Heart right ventricle (tissue), 16 donors: Measurements from ENCODE around the gene NCAPG2. TPM values are rescaled to one million over a fixed set of nuclear protein-coding genes. Genes with fewer than 3 reads are reported as not detected.
"Not testable (repeated sequence)": the region's sequence is repeated elsewhere in the genome, so short reads cannot be mapped to it uniquely, and the experiment has no call there.

Experiments used
- ATAC-seq, 8 donors: fragments of 200-7000 bp; cut with Tn5 transposase; one replicate each; pipeline ENCODE4 v1.9.1; 2020; ENCODE audit warnings: mild to moderate bottlenecking in 8 of 8, moderate library complexity in 8 of 8, moderate number of reproducible peaks in 1 of 8
- DNase-seq, 2 donors: peaks; one replicate each; pipeline ENCODE4 v3.0.0-alpha.2; 2020
- H3K27ac ChIP-seq, 10 donors: fragments of 200-600 bp; sonication (generic) in 2 of 10; one replicate each; pipeline versions ENCODE4 v1.5.0 to v1.8.0; 2020 to 2022; ENCODE audit warnings: mild to moderate bottlenecking in 3 of 10
- H3K27me3 ChIP-seq, 7 donors: fragments of 200-600 bp; one replicate each; pipeline ENCODE4 v1.8.0; 2021 to 2022; ENCODE audit warnings: mild to moderate bottlenecking in 2 of 7
- H3K36me3 ChIP-seq, 9 donors: fragments of 200-600 bp; sonication (generic) in 1 of 9; one replicate each; pipeline versions ENCODE4 v1.5.0 to v1.8.0; 2020 to 2022; ENCODE audit warnings: mild to moderate bottlenecking in 2 of 9
- H3K4me1 ChIP-seq, 9 donors: fragments of 200-600 bp; sonication (generic) in 1 of 9; one replicate each; pipeline versions ENCODE4 v1.5.0 to v1.8.0; 2020 to 2022; ENCODE audit warnings: mild to moderate bottlenecking in 4 of 9
- H3K4me3 ChIP-seq, 10 donors: fragments of 200-600 bp; sonication (generic) in 2 of 10; one replicate each; pipeline versions ENCODE4 v1.5.0 to v1.8.0; 2020 to 2022; ENCODE audit warnings: mild to moderate bottlenecking in 7 of 10, moderate library complexity in 2 of 10
- H3K9me3 ChIP-seq, 11 donors: fragments of 200-600 bp in 10 of 11; sonication (generic) in 2 of 11; one replicate each; pipeline versions ENCODE4 v1.5.0 to v1.8.0; 2013 to 2022; ENCODE audit warnings: mild to moderate bottlenecking in 2 of 11, control low read depth in 1 of 11, moderate library complexity in 1 of 11
- CTCF ChIP-seq, 9 donors: fragments of 200-600 bp; sonication (generic) in 2 of 9; IDR thresholded peaks; one replicate each; pipeline versions ENCODE4 v1.5.0 to v1.8.0; 2021 to 2022; ENCODE audit warnings: antibody characterized with exemption in 9 of 9, mild to moderate bottlenecking in 5 of 9, moderate library complexity in 1 of 9
- whole genome bisulfite sequencing, 2 donors: extraction: QIAGEN DNeasy Blood & Tissue Kit; methylation state at CpG; one replicate each; pipeline ENCODE4 v1.1.7; 2013; ENCODE audit warnings: inconsistent platforms in 1 of 2; 5-methylcytosine and 5-hydroxymethylcytosine counted together
- intact Hi-C, 10 donors: fragments of 100-400 bp; cut with DNase I; formaldehyde crosslinking; loops; one replicate each; pipeline versions ENCODE4 v1.11.1 to v1.14.2; 2022
- polyA plus RNA-seq, 2 donors: library from polyadenylated mRNA; stranded (reverse); fragments of 200-250 nt; gene quantifications; one replicate each; pipeline ENCODE4 v1.2.3, GENCODE V29; 2013
- total RNA-seq, 10 donors: library from RNA; stranded (reverse); fragmentation: NEBNext Ultra II Directional in 3 of 10; extraction: Animal tissue kit (Norgen Biotek cat#: 25700) in 3 of 10; gene quantifications; one replicate each; pipeline versions ENCODE4 v1.2.1 to v1.2.4, GENCODE V29; 2021 to 2023
- donor health status: Arrhythmogenic right ventricular cardiomyopathy.
- donor health status: ischemic (EF 13 %, LVEDD 7.1; RV severe dilation, severe dysfunction).
- donor health status: healthy with polysubstance abuse.
- donor health status: DM: no; HTN: yes; CAD: no.
- donor health status: DM: no; HTN: no; CAD: no.
- donor health status: ischemic (EF 25% LVEDD 6.9; RV normal size, moderate dysfunction).
- donor health status: ischemic (EF 25% LVEDD 5.7; RV mildly dilated, moderate dysfunction).
- donor health status: healthy.
- donor health status: DM: yes; HTN: yes; CAD: no.
- donor health status: Ischemic cardiomyopathy.
- donor health status: ischemic (EF 35%, LVEDD 5.7; RV mildly dilated, moderate dysfunction).
- donor health status: nonischemic (EF 11% LVEDD 7.7; RV severe dilation, severe dysfunction).
- donor health status: DM: yes; HTN: yes; CAD: no.
- donor health status: PGD.
- donor health status: ischemic (EF 29% LVEDD 5.4; RV normal size, mild dysfunction).
- donor health status: nonischemic (EF 23%, LVEDD 6.1; RV moderate dilation, normal function).

Gene NCAPG2
- total and polyA plus RNA-seq, 12 donors, result 1.3 to 8.0 (median 4.6) TPM

- ATAC-seq (no peak), DNase-seq (no peak)
- Histone ChIP-seq H3K4me3 (no peak overlapping the region), H3K27ac (no peak overlapping the region), H3K36me3 (no peaks in the 10 kb centered on the region), H3K9me3 (peaks cover 0 to 16% (median 6%) of the 10 kb centered on the region in 11 donors), H3K4me1 (peaks cover 3 to 33% (median 8%) of the 10 kb centered on the region in 9 donors), H3K27me3 (no peaks in the 10 kb centered on the region)
- TF ChIP-seq CTCF (IDR thresholded peaks at IDR 0.05), result no peak
- intact Hi-C loops, result loop anchor here in 2 of 10 donors (5.0 to 10.0 kb wide), 2 partner anchors 120 to 268 kb away; partner anchors contain the start of gene ESYT2 (in 1 of the 2)
- WGBS, 2 donors, result 95 to 97% methylated on average over 29 of the region's 29 CpGs
Observed at GRCh38 chr7:158706710-158707590, 2.3 kb upstream of the NCAPG2 start.

- ATAC-seq (no peak), DNase-seq (no peak)
- Histone ChIP-seq H3K36me3 (no peaks in the 10 kb centered on the region), H3K4me1 (peaks cover 3 to 28% (median 8%) of the 10 kb centered on the region in 9 donors), H3K27me3 (no peaks in the 10 kb centered on the region), H3K4me3 (no peak overlapping the region), H3K27ac (no peak overlapping the region), H3K9me3 (peaks cover 0 to 16% (median 6%) of the 10 kb centered on the region in 11 donors)
- intact Hi-C loops, result loop anchor here in 2 of 10 donors (5.0 to 10.0 kb wide), 2 partner anchors 121 to 269 kb away; partner anchors contain the start of gene ESYT2 (in 1 of the 2)
- no peak for TF ChIP-seq CTCF (IDR thresholded peaks at IDR 0.05)
- 65% methylated on average over 5 of the region's 5 CpGs for WGBS, 2 donors
Observed at GRCh38 chr7:158706273-158706704, 1.7 kb upstream of the NCAPG2 start.

GRCh38 chr7:158705234-158705850 lies 738 bp upstream of the NCAPG2 start:
- TF ChIP-seq CTCF (IDR thresholded peaks at IDR 0.05), result no peak
- H3K27ac ChIP-seq, result peak overlapping the region; percentile 34 to 96 (median 87)
- H3K27me3 ChIP-seq, result no peaks in the 10 kb centered on the region
- H3K36me3 ChIP-seq, result no peaks in the 10 kb centered on the region
- peaks cover 3 to 24% (median 8%) of the 10 kb centered on the region in 9 donors for H3K4me1 ChIP-seq
- peaks cover 0 to 16% (median 6%) of the 10 kb centered on the region in 11 donors for H3K9me3 ChIP-seq
- WGBS, 2 donors, result 7 to 9% methylated on average over 22 of the region's 22 CpGs
- peak overlapping the region; percentile 64 to 100 (median 89) for H3K4me3 ChIP-seq
- ATAC-seq (peak in 2 of 8 donors; percentile 1 to 6), DNase-seq (no peak)
- intact Hi-C loops, result loop anchor here in 2 of 10 donors (5.0 to 10.0 kb wide), 2 partner anchors 122 to 269 kb away; partner anchors contain the start of gene ESYT2 (in 1 of the 2)

DNA sequence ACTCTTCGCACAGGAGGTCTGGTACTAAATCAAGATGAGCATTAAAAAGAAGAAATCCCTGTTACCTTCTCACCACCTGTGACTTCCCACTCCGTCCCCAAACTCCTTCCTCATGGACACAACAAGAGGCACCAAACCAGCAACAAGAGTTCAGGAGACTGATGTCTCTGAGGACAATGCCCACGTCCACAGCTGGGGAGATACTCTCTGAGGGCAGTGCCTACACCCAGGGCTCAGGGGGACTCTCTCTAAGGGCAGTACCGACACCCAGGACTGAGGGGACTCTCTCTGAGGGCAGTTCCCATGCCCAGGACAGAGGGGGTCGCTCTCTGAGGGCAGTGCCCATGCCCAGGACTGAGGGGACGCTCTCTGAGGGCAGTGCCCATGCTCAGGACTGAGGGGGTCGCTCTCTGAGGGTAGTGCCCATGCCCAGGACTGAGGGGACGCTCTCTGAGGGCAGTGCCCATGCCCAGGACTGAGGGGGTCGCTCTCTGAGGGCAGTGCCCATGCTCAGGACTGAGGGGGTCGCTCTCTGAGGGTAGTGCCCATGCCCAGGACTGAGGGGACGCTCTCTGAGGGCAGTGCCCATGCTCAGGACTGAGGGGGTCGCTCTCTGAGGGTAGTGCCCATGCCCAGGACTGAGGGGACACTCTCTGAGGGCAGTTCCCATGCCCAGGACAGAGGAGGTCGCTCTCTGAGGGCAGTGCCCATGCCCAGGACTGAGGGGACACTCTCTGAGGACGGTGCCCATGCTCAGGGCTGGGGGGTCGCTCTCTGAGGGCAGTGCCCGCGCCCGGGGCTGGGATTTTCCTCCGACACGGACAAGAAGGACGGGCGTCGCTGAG lies 703 bp downstream of the NCAPG2 start:
- peaks cover 3 to 21% (median 8%) of the 10 kb centered on the region in 9 donors for H3K4me1 ChIP-seq
- not testable (repeated sequence) for ATAC-seq, DNase-seq, H3K27me3 ChIP-seq, H3K36me3 ChIP-seq
- intact Hi-C loops, result loop anchor here in 2 of 10 donors (5.0 to 10.0 kb wide), 2 partner anchors 133 to 271 kb away; no protein-coding TSS in a partner anchor
- H3K27ac ChIP-seq, result peak overlapping the region in 9 of 10 donors; percentile 79 to 96 (median 88)
- 18 to 21% methylated on average over 21 to 23 of the region's 23 CpGs for WGBS, 2 donors
- peak overlapping the region; percentile 64 to 100 (median 89) for H3K4me3 ChIP-seq
- peaks cover 0 to 16% (median 6%) of the 10 kb centered on the region in 11 donors for H3K9me3 ChIP-seq
